GM21737 (cell line): ENCODE results near the gene FAM53B.

ENCODE experiments used
- ATAC-seq: cut with Tn5 transposase; IDR thresholded peaks from one replicate; pipeline ENCODE4 v1.9.1; 2021; ENCODE audit warnings: mild to moderate bottlenecking, moderate library complexity; ENCODE audit not compliant: unreplicated experiment

Gene FAM53B

GRCh38 chr10:124730790-124731189 is 13.4 kb downstream of the FAM53B start:
- ATAC-seq = no peak

- ATAC-seq = no peak
Observed at GRCh38 chr10:124728830-124729661, 15.1 kb downstream of the FAM53B start.

- no peak for ATAC-seq
Observed at GRCh38 chr10:124728071-124728829, 15.9 kb downstream of the FAM53B start.

DNA sequence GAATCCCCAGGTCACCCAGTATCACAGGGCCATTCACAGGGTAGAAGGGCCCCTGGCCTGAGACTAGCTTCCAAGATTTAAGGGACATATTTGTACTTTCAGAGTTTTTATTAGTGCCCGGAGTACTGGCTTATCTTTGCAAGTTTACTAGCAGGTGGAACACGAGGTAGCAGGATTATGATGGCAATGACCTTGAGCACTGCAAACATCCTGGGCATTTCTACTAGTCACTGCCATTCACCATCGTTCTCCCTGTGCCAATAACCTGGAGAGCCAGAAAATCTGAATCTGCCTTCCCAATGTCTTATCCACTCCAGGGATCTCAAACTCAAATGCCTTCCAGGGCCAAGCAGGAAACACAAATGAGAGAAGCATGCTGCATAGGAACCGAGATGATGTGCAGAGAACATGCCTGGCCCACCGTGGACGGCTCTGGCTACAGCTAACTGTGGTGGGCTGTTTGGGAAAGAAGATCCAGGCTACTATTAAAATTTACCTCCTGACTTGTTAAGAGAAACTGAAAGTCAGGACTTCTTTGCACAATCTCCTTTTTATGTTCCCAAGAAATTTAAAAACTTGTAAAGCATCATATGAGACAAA is 16.7 kb downstream of the FAM53B start:
- ATAC-seq = no peak

GRCh38 chr10:124725791-124726190 is 18.4 kb downstream of the FAM53B start:
- ATAC-seq = no peak

GRCh38 chr10:124725171-124725631 is 19.0 kb downstream of the FAM53B start:
- no peak for ATAC-seq

DNA sequence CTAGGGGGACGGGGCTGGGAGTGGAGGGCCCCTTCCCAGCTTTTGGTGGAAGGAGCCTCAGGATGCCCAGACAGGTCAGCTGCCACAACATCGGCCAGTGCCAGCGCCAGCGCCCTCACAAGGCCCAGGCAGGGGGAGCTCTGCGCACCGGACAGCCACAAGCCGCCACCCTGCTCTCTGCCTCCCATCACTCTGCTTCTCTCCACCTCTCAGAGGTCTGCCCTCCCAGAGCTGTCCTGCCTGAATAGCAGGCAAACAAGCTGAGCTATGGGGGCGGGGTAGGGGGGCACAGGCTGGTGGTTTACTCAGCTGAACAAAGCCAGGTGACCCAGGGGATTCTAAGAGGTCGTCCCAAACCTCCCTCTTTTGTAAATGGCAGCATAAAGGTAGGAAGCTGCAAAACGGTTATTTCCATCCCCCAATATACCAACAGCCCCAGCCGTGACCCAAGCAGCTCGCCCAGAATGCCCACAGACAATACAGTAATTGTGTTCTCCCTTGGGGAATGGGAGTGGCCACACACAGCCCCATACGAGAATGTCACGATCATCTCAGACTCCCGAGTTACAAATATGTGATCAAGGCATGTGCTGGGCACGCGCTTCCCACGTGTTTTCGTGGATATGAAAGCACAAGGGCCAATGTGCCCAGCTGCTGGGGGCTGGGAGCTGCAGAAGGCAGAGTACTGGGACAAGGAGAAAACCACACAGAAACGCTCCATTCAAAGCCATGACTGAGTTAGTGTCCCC is 19.7 kb downstream of the FAM53B start:
- no peak for ATAC-seq

GRCh38 chr10:124723826-124724225 is 20.4 kb downstream of the FAM53B start:
- no peak for ATAC-seq

DNA sequence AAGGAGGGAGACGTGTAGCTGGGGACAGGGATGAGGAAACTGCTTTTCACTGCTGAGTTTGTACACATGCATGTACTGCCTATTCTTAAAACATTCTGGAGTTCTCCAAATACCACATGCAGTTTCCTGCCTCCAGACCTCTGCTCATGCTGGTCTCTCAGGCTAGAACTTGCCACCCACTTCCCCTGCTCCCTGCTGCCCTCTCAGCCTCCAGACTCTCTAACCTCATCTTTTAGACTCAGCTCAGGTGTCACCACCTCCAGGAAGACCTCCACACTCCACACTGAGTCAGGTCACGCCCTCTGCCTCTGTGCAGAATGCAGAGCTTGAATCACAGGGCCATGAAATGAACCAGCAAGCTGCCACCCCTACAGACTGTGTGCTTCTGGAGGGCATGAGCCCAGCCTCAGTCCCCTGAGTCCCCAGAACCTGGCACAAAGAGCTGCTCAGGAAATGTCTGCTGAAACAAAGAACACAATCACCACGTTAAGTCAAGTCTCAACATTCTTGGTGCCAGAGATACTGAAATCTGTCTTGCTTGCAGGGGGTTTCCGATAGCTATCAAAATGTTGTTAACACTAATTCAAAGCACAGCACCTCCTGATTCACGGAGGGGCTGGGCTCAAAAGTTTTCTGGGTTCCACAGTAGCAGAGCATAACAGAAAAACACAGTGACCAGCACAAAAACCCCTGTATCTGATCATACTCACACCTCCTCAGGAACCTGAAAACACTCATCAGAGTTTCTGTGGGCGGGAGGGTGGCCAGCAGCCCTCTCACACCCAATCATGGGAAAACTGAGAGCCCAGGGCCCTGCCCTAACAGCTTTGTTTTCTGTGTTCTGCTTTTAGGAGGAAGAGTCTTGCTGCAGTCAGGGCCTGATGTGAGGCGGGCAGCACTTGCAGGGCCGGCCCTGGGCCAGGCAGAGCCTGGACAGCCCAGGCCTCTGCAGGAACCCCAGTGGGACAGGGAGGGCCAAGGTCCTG is 21.1 kb downstream of the FAM53B start:
- peak; percentile 55 for ATAC-seq

GRCh38 chr10:124721330-124722045 is 22.7 kb downstream of the FAM53B start:
- no peak for ATAC-seq

- peak; percentile 41 for ATAC-seq
Observed at GRCh38 chr10:124719213-124719851, 24.8 kb downstream of the FAM53B start.

GRCh38 chr10:124717911-124718741 is 26.1 kb downstream of the FAM53B start:
- peak; percentile 55 for ATAC-seq

- ATAC-seq = no peak
Observed at GRCh38 chr10:124717041-124717757, 27.0 kb downstream of the FAM53B start.

- ATAC-seq = no peak
Observed at GRCh38 chr10:124716369-124716768, 27.8 kb downstream of the FAM53B start.

DNA sequence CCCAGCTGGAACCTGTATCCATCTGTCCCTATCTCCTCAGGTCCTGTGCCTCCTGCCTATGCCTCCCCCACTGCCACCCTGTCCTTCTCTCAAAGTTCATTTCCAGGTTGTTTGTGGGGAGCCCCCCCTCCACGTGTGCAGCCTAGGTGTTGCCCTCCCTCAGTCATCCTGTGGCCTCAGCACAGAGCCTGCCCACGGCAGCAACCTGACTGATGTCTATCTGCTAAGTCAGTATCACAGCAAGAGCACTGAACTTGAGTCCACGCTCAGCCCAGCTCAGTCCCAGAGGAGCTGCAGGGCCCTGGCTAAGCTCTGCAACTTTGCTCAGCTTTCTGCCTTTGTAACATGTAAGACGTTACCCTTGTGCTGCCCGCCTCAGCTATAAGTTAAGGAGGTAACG is 28.7 kb downstream of the FAM53B start:
- no peak for ATAC-seq

- no peak for ATAC-seq
Observed at GRCh38 chr10:124713679-124714255, 30.4 kb downstream of the FAM53B start.
